Smooth muscle cell (in vitro differentiated cells): ENCODE data around the gene PSD2. TPM values are rescaled to one million over a fixed set of nuclear protein-coding genes. Genes with fewer than 3 reads are reported as not detected.

ENCODE experiments used
- DNase-seq: peaks from one replicate; lab custom pipeline; 2025; ENCODE audit not compliant: unreplicated experiment; lab: John Stamatoyannopoulos, UW
- H2AFZ ChIP-seq: fragments of 200-600 bp; sonication (generic); 2 replicates; pipeline ENCODE4 v1.6.0; 2016; ENCODE audit warnings: antibody characterized with exemption, low read depth, mild to moderate bottlenecking
- H3F3A ChIP-seq: fragments of 200-600 bp; sonication (generic); 2 replicates; pipeline ENCODE4 v1.6.0; 2017; ENCODE audit warnings: antibody characterized with exemption, low read depth
- H3K27ac ChIP-seq: fragments of 200-600 bp; sonication (generic); 2 replicates; pipeline ENCODE4 v1.5.1; 2016; ENCODE audit warnings: low read depth, mild to moderate bottlenecking
- H3K27me3 ChIP-seq: fragments of 200-600 bp; sonication (generic); 2 replicates; pipeline ENCODE4 v1.6.1; 2016; ENCODE audit warnings: low read depth, mild to moderate bottlenecking
- H3K36me3 ChIP-seq: fragments of 200-600 bp; sonication (generic); 2 replicates; pipeline ENCODE4 v1.5.1; 2016; ENCODE audit warnings: low read depth
- H3K4me1 ChIP-seq: fragments of 200-600 bp; sonication (generic); 2 replicates; pipeline ENCODE4 v1.5.1; 2016; ENCODE audit warnings: low read depth
- H3K4me2 ChIP-seq: fragments of 200-600 bp; sonication (generic); 2 replicates; pipeline ENCODE4 v1.6.0; 2016; ENCODE audit warnings: mild to moderate bottlenecking
- H3K4me3 ChIP-seq: fragments of 200-600 bp; sonication (generic); 2 replicates; pipeline ENCODE4 v1.5.1; 2016; ENCODE audit warnings: mild to moderate bottlenecking
- H3K79me2 ChIP-seq: fragments of 200-600 bp; sonication (generic); 2 replicates; pipeline ENCODE4 v1.6.0; 2016; ENCODE audit warnings: low read depth, mild to moderate bottlenecking
- H3K9ac ChIP-seq: fragments of 200-600 bp; sonication (generic); 2 replicates; pipeline ENCODE4 v1.6.0; 2016; ENCODE audit warnings: low read depth
- H3K9me3 ChIP-seq: fragments of 200-600 bp; sonication (generic); replicated peaks from 2 replicates; pipeline ENCODE4 v1.5.1; 2016; ENCODE audit warnings: low read depth
- H4K20me1 ChIP-seq: fragments of 200-600 bp; sonication (generic); 2 replicates; pipeline ENCODE4 v1.6.0; 2016; ENCODE audit warnings: low read depth
- CTCF ChIP-seq: fragments of 200-600 bp; sonication (generic); IDR thresholded peaks from 2 replicates; pipeline ENCODE4 v1.5.1; 2017; ENCODE audit warnings: borderline replicate concordance, mild to moderate bottlenecking, antibody characterized with exemption; ENCODE audit not compliant: insufficient read depth, poor library complexity, severe bottlenecking
- WGBS: methylation state at CpG from one replicate; pipeline ENCODE4 v1.1.7; 2016; ENCODE audit warnings: low lambda C conversion rate; 5-methylcytosine and 5-hydroxymethylcytosine counted together
- polyA plus RNA-seq: library from polyadenylated mRNA; unstranded; fragments of >200 nt; fragmentation: Nextera tagmentation; extraction: Ambion mirVana; gene quantifications from 2 replicates; pipeline ENCODE4 v1.2.1, GENCODE V29; 2016
- total RNA-seq: library from RNA; depleted of rRNA; stranded (reverse); fragments of >200 nt; gene quantifications from 2 replicates; pipeline ENCODE4 v1.2.3, GENCODE V29; 2014

PSD2 gene
- total and polyA plus RNA-seq, 2 experiments from 2014 or later = 0.54 to 0.81 TPM

- Histone ChIP-seq H3K79me2 (no peaks in the 10 kb centered on the region), H3K27me3 (peaks cover 38% of the 10 kb centered on the region), H3K9me3 (no peaks in the 10 kb centered on the region), H3K36me3 (no peaks in the 10 kb centered on the region), H3K4me2 (no peak overlapping the region), H2AFZ (no peak overlapping the region), H3K4me3 (no peak overlapping the region), H3F3A (no peaks in the 10 kb centered on the region), H3K9ac (no peak overlapping the region), H3K27ac (no peak overlapping the region), H3K4me1 (no peaks in the 10 kb centered on the region), H4K20me1 (no peaks in the 10 kb centered on the region)
- DNase-seq = no peak
- TF ChIP-seq CTCF = no peak
- 62% methylated on average over 8 of the region's 8 CpGs for WGBS
Measured at GRCh38 chr5:139806726-139807646, 11.4 kb downstream of the PSD2 start.

GRCh38 chr5:139807647-139808030, 12.0 kb downstream of the PSD2 start:
- Histone ChIP-seq H4K20me1 (no peaks in the 10 kb centered on the region), H3K4me3 (no peak overlapping the region), H3K79me2 (no peaks in the 10 kb centered on the region), H3K4me2 (no peak overlapping the region), H2AFZ (no peak overlapping the region), H3K27ac (no peak overlapping the region), H3K4me1 (no peaks in the 10 kb centered on the region), H3K27me3 (peaks cover 35% of the 10 kb centered on the region), H3K9ac (no peak overlapping the region), H3K36me3 (no peaks in the 10 kb centered on the region), H3F3A (no peaks in the 10 kb centered on the region), H3K9me3 (no peaks in the 10 kb centered on the region)
- 79% methylated on average over 6 of the region's 6 CpGs for WGBS
- no peak for DNase-seq
- TF ChIP-seq CTCF = no peak

GRCh38 chr5:139808481-139809330, 13.1 kb downstream of the PSD2 start:
- Histone ChIP-seq H3K79me2 (no peaks in the 10 kb centered on the region), H4K20me1 (no peaks in the 10 kb centered on the region), H3F3A (no peaks in the 10 kb centered on the region), H3K4me3 (no peak overlapping the region), H3K4me1 (no peaks in the 10 kb centered on the region), H2AFZ (no peak overlapping the region), H3K36me3 (no peaks in the 10 kb centered on the region), H3K9me3 (no peaks in the 10 kb centered on the region), H3K27ac (no peak overlapping the region), H3K4me2 (no peak overlapping the region), H3K27me3 (peaks cover 26% of the 10 kb centered on the region), H3K9ac (no peak overlapping the region)
- DNase-seq = peak; percentile 19
- 43% methylated on average over 19 of the region's 19 CpGs for WGBS
- TF ChIP-seq CTCF = no peak
